GM18498 (cell line): ENCODE measurements around the gene JPT1.
"Not testable (repeated sequence)": the region's sequence is repeated elsewhere in the genome, so short reads cannot be mapped to it uniquely, and the experiment has no call there.

Experiments
- ATAC-seq: cut with Tn5 transposase; IDR thresholded peaks from one replicate; pipeline ENCODE4 v1.9.1; 2021; ENCODE audit warnings: mild to moderate bottlenecking, moderate library complexity; ENCODE audit not compliant: unreplicated experiment

JPT1 gene

GRCh38 chr17:75130632-75131277 lies 23.6 kb downstream of the JPT1 start:
- ATAC-seq, result peak; percentile 23

- ATAC-seq, result no peak
Measured at GRCh38 chr17:75130059-75130631, 24.2 kb downstream of the JPT1 start.

GRCh38 chr17:75129576-75129975 lies 24.7 kb downstream of the JPT1 start:
- ATAC-seq, result no peak

DNA sequence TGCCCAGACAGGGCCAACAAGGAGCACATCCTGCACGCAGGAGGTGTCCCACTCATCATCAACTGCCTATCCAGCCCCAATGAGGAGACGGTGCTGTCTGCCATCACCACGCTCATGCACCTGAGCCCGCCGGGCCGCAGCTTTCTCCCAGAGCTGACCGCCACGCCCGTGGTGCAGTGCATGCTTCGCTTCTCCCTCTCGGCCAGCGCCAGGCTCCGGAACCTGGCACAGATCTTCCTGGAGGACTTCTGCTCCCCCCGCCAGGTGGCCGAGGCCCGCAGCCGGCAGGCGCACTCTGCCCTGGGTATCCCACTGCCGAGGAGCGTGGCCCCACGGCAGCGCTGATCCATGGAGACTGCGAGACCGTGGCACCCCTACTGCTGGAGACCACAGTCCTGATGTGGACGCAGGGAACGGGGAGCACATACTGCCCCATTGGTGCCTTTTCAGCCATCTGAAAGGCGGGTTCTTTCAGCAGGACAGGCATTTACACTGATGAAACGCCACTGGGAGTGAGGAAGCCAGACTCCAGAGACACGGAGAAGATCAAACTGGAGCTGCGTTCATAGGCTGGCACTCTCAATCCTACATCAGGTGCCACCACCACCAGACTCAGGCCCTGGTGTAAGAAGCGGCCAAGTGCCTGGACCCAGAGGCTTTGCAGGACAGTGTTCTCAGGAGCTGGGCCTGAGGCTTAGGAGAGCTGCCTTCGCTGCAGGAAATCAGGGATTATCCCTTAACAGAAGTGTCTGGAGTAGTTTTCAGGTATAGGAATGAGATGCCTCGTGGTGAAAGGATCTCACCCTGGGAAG lies 25.4 kb downstream of the JPT1 start:
- ATAC-seq, result no peak

DNA sequence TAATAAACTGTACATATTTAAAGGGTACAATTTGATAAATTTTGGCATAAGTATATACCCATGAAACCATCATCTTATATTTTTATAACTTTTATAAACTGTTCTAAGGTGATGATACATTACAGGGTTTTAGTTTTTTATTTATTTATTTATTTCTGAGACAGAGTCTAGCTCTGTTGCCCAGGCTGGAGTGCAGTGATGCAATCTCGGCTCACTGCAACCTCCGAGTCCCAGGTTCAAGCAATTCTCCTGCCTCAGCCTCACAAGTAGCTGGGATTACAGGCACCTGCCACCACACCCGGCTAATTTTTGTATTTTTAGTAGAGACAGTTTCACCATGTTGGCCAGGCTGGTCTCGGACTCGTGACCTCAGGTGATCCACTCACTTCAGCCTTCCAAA lies 26.4 kb downstream of the JPT1 start:
- ATAC-seq, result not testable (repeated sequence)

GRCh38 chr17:75126954-75127353 lies 27.4 kb downstream of the JPT1 start:
- no peak for ATAC-seq

DNA sequence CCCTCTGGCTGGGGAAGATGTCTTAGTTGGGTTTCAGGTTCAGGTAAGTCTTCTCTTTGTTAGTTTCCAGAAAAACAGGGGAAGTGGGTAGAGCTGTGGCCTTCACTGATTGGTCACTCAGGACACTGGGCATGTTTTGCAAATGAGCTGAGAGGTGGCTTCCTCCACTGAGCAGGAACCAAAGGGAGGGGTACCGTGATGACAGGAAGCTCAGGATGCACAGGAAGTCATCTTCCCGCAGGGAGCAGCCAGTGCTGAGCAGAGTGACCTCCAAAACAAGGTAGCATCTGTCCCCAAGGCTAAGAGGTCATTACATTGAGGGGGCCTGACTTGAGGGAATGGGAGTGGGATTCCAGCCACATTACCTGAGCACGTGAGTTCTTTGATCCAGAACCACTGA lies 28.3 kb downstream of the JPT1 start:
- no peak for ATAC-seq

- ATAC-seq, result no peak
Measured at GRCh38 chr17:75124819-75125162, 29.5 kb downstream of the JPT1 start.

DNA sequence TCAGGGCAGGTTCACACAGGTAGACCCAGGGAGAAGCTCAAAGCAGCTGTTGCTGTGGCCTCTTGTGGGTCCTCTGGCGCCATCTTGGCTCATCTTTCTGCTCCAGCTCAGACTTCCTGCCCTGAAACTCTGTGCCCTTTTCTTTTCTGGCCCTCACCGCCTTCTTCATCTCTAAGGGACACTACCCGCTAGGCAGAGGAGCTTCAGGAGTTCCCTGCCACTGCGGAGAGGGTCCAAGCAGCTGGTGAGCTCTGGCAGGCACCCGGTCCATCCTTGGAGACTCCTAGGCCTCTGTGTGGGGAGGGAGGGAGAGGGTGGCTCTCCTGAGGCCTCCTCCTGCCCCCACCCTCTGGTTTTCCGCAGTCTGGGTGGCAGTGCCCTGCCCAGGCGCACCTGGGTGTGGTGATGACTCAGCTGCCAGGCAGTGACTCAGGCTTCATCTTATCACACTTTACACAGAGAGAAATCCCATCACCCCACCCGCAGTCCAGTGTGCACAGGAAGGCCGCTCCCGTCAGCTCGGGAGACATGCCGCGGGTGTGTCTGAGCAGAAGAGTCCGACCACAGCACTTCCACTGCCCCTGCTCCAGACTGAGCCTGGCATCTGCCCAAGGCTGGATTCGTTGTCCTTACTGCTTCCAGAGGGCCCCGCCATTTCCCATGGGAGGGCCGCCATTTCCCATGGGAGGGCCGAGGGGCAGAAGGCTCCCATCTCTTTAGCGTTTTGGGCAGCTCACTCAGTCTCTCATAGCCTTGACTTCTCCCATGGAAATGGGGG lies 30.1 kb downstream of the JPT1 start:
- no peak for ATAC-seq

GRCh38 chr17:75118307-75118706 lies 36.0 kb downstream of the JPT1 start:
- no peak for ATAC-seq

DNA sequence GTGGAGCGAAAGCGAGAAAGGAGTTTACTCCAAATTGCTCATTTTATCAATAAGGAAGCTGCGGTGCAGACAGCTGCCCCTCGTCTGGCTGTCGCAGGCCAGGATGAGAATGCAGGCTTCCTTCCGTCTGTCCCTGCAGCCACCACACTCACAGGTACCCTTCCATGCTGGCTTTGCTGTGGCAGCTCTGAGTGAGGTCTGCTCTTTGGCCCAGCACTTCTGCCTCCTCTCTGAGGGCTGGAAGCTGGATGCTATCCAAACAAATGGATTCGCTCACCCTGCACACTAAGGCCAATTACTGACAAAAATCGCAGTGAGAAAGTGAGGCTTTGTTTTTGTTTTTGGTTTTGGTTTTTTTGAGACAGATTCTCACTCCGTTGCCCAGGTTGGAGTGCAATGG lies 37.6 kb downstream of the JPT1 start:
- no peak for ATAC-seq

DNA sequence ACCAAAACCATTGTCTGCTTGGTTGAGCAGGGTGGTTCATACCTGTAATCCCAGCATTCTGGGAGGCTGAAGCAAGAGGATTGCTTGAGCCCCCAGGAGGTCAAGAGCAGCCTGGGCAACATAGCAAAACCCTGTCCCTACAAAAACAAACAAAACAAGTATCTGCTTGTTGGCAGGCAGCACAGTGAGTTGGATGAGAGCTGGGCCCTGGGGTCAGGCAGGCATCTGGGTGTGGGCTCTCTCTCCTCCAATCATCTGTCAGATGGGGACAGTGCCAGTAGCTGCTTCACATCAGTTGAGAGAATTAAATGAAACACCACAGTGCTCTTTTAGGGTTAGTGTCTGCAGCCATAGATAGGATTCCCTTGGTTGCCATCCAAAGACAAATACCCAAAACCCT lies 38.8 kb downstream of the JPT1 start:
- no peak for ATAC-seq

DNA sequence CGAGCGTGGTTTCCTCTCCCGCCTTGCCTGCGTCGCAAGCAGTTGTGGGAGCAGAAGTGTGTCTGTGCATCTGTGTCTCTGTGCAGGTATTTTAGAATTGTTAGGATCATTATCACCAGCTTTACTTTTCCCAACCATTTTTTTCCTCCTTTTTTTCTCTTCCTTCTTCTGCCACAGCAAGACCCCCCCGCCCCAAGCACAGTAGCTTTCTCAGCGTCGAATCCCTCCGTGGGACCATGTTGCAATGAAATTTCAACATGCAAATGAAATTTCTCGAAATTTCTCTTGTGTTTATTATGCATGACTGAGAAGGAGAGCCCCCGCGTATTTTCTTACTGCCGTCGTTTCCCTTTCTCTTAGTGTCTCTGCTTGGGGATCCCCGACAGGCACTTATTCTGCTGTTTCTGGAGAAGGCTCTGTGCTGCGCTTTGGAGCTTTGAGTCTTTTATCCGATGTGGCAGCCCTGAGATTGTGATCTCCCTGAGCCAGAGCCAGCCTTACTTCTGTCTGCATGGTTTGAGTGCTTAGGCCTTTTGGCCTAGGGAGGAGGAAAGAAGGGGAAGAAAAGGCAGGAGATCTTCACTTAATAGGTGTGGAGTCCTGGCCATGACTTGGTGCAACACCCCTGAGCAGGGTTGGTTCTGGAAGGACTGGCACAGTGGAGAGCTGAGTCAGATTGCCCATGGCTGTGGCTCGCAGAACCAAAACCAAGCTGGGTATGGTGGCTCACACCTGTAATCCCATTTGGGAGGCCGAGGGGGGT lies 39.6 kb downstream of the JPT1 start:
- no peak for ATAC-seq

DNA sequence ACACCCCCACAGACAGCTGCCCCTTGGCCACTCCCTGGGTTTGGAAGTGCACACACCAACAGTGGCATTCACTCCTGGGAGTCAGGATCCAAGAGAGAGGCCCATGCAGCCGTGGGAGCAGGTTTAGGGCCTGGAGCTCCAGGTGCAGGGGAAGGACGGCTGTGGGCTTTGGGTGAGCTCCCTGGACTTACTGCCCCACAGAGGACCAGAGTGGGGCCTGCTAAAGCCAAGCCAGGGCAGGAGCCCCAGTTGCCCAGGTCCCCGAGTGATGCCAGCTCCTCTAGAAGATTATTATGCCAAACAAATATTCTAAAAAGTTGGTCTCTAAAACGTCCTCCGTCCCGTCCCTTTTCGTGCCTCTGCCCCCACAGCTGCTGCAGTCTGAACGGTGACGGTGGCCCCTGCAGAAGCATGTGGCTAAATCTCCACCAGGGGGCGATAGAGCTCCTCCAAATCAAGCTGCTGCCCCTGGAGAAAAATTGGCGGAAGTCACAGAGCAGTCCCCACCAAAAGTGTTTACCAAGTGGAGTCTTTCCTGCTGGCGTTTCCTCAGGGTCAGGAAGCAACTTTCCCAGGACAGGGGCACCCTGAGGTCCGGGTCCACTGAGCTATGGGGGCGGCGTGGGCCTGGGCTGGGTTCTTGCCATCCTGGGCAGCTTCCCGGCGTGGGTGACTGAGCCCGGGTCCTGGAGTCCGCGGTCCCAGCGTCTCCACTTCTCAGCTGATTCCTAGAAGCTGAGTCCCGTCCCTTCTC lies 40.3 kb downstream of the JPT1 start:
- peak; percentile 55 for ATAC-seq

DNA sequence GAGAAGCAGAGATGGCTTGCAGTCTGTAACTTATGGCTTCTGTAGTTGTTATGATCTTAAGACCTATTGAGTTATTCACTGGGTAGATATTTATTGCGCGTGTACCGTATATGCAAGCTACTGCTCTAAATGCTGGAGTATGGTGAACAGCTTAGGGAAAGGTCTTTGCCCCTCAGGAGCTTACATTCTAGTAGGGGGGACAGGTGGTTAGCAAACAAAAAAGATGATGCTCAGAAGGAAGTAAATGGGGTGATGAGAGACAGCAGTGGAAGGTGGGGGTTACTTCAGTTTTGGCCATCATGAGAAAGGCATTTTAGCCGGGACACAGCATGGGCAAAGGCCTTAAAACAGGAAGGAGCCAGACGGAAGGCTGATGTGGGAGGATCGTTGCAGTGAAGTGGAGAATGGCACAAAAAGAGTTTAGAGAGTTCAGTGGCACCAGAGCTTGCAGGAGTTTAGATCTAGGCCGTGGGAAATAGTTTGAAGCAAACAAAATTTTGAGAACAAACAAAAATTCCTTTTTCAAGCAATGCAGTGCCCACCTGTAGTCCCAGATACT lies 42.5 kb downstream of the JPT1 start:
- no peak for ATAC-seq

- no peak for ATAC-seq
Measured at GRCh38 chr17:75110234-75110937, 43.9 kb downstream of the JPT1 start.

GRCh38 chr17:75109407-75110233 lies 44.7 kb downstream of the JPT1 start, which contains the start of gene ARMC7:
Gene ARMC7, plus strand, starts transcription at chr17:75109969. Its CDS starts 320 bp downstream, at chr17:75110289.
- ATAC-seq, result peak; percentile 68

GRCh38 chr17:75109046-75109406 lies 45.3 kb downstream of the JPT1 start:
- ATAC-seq, result no peak
